ENCODE data around the gene TCTN1.
"Not testable (repeated sequence)": the region's sequence is repeated elsewhere in the genome, so short reads cannot be mapped to it uniquely, and the experiment has no call there.

The TCTN1 gene

GRCh38 chr12:110640275-110641025 lies 26.5 kb downstream of the TCTN1 start:
- DNase-seq = no peak

GRCh38 chr12:110641521-110641920 lies 27.6 kb downstream of the TCTN1 start:
- DNase-seq = no peak

GRCh38 chr12:110647631-110648040 lies 33.7 kb downstream of the TCTN1 start:
- no peak for DNase-seq

- DNase-seq = no peak
Measured at GRCh38 chr12:110649341-110649847, 35.5 kb downstream of the TCTN1 start.

- not testable (repeated sequence) for DNase-seq
Measured at GRCh38 chr12:110654238-110654637, 40.3 kb downstream of the TCTN1 start.

- no peak for DNase-seq
Measured at GRCh38 chr12:110656071-110656655, 42.2 kb downstream of the TCTN1 start.

DNA sequence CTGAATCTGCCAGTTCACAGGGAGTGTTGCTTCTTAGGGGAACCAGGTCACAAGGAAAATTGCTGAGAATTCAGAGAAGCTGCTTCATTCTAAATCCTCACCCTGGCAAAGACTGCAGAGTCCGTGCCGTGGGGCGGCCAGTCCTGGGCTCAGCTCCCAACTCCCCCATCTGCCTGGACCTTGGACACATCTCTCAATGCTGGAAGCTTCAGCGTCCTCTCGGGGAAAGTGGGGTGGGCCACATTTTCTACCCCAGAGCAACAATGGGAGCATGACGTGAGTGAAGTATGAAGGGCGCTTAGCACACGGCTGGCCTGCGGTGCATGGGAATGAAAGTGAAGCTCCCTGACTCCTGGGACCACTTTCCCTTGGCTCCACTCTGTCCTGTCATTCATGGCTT lies 43.8 kb downstream of the TCTN1 start:
- no peak for DNase-seq

DNA sequence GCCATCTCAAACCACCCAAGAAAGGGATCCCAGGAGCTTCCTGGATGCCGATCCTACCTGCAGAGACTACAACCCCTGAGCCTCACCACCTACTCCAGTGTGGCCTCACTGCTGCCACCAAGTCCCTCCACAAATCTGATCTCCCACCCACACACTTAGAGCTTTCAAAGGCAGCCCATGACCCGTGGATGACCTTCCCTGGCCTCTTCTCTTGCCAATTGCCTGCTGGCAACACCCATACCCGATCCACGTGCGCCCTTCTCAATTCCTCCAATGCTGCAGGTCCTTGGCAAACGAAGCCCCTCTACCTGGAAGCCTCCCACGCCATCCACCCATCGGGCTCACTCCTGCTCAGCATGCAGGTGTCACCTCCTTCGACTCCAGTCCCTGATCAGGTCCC lies 44.3 kb downstream of the TCTN1 start:
- DNase-seq = no peak

DNA sequence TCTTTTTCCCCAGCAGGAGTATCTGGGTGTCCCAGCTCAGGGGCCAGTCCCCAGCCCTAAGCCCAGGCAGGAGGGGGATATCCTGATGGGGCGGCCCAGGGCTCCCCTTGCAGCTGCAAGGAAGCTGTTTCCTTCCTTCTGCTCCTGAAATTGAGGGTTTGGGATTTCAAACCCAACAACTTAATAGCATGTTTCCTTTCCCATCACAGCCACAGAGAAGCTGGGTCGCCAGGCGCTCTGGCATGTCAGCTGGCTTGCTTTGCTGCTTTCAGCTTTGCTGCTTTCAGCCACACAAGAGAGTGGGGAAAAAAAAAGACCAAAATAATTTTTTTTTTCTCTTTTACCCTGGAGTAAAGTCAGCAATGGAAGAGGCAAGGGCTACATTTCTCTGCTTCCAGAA lies 44.9 kb downstream of the TCTN1 start:
- no peak for DNase-seq

DNA sequence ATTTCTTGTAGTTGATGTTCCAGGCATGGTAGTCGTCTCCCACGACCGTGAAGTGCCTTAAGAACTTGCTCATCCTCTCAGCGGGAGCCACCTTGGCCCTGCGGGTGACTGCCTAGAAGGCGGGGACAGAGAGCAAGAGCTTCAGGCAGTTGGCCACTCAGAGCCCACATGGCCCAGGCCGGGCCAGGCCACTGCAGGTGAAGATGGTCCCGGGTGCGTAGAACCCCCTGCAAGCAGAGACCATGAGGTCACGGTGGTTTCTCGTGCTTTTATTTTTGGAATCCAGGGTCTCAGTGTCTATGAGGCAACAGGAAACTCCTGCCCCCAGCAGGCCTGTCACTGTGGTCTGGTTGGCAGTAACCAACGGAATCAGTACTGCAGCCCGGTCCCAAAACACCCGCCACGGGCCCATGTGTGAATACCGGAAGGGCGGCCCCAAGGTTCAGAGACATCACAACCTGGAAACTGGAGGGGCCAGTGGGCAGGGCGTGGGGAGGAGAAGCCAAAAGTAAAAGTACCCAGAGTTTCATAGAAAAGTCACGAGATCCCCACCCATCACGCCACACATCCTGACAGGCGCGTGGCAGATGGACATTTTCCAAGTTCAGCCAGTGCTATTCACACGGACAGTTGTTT lies 47.5 kb downstream of the TCTN1 start:
- DNase-seq = peak; percentile 9

- DNase-seq = no peak
Measured at GRCh38 chr12:110666892-110667291, 53.0 kb downstream of the TCTN1 start.

DNA sequence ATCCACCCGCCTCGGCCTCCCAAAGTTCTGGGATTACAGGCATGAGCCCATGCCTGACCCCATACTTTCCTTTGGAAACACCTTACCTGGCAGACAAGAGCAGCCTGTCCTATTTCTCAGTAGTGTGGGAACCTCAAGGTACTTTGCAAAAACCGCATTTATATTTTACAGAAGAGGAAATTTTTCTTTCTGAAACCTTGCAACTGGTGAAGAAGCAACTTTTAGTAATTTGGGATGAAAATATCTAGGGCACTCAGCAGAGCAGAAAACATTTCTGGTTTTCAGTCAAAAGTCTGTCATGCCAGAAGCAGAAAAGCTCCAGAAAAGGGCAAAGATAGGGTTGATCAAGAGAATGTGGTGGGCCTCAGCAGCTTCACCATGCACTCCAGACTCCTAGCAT lies 53.7 kb downstream of the TCTN1 start:
- no peak for DNase-seq

DNA sequence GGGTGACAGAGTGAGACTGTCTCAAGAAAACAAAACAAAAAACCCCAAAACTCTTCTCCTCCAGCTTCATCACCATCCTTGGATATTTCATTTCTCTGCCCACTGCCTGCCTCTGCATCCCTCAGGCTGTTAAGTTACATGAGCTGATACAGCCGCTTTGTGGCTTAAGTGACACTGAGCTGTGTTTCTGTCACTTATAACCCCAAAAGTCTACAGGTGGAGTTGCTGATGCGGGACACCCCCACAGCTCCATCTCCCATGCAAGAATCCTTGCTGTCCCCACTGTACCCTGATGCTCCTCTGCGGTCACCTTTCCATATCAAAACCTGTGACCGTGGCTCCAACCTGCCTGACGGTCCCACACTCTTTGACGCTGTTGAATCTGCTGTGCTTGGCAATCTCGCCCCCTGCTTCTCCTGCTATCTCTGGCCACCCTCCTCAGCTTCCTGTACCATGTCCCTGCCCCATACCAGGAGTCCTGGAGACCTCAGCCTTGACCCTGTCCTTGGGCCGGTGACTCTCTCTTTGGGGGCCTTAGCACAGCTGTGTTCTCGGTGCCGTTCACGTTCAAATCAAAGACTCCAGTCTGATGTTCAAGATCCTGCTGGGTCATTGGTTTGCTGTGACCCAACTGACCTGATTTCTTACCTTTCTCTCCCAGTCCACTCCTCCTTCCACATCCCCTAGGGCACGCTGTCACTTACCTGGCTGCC lies 54.7 kb downstream of the TCTN1 start:
- DNase-seq = no peak

DNA sequence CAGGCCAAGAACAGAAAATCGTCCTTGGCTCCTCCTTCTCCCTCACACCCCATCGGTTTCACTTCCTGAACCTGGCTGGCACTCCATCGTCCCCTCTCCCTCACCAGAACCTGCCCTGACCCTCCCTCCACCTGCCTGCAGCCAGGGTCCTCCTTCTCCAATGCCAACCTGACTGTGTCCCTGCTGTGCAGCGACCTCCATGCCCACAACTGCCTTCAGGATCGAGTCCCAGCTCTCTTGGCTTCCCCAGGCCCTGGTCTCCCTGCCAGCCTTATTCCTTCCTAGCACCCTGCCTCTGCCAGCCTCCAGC lies 55.2 kb downstream of the TCTN1 start:
- DNase-seq = no peak

DNA sequence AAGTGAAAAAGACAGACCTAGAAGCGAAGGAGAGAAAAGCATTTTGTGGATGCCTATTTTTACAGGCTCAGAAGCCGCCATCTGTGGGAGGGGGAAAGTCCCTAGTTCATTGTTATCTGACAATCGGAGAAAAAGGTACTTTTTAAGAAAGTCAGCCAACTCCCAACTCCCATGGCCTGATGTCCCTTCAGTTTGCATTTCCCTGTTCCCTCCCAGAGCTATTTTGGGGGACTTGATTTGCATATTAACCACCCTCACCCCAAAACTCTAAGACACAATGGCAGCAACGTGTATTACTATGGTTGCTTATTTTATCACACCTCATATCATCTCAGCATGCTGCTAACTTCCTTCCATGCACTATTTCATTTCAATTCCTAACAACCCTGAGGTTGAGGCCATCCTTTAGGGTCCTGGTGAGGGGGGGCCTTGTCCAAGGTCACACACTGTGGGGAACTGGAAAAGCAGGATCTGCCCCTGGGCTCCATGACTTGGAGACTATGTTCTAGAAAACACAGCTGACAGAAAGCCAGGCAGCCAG lies 56.3 kb downstream of the TCTN1 start:
- DNase-seq = no peak

DNA sequence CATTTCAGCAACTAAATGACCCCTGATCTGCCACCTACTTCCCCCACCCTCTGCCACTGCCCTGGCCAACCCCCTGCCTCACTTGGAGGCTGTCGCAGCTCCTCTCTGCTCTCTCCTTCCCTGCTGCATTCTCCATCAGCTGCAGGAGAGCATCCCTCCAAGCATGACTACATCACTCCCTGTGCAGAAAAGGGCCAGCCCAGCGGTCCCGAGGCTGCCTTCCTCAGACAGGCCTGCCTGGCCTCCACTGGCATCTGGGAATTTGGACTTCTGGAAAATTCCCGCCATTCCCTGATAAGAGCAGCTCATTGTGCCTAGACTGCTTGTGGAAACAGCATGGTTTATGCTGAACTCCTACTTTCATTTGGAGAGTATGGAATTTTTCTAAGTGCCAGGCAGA lies 62.2 kb downstream of the TCTN1 start:
- DNase-seq = no peak

GRCh38 chr12:110677206-110677911 lies 63.4 kb downstream of the TCTN1 start:
- DNase-seq = peak; percentile 56

DNA sequence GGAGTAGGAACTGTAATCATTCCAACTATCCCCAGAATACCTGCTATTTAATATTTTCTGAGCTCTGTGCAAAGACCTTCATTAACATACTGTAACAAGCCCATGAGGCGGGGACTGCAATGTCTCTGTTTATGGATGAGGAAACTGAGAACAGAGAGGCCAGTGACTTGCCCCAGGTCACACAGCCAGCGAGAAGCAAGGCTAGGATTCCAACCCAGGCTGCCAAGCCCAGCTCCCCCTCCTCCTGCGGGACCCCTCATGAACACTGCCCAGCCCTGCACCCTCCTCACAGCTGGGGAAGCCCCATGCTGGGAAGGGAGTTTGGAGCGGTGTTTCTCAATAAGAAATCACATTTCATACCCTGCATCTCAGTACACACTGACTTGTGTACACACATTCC lies 64.1 kb downstream of the TCTN1 start:
- no peak for DNase-seq

- DNase-seq = no peak
Measured at GRCh38 chr12:110679201-110679600, 65.3 kb downstream of the TCTN1 start.

DNA sequence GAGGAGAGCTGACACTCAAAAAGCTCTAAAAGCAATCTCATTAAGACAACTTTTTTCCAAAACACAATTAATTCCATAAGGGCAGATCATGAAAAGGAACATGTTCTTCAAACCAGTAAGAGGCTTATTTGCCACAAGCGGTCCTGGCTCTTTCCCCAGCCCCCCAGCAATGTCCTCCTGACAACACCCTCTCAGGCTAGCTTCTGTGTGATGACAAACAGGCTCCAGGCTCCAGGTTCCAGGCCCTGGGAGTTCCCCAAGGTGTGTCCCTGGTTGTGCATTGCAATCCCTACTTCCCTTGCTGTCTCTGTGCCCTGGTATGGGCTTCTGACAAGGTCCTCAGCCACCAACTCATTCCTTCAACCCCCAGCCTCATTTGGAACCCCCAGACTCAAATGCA lies 66.1 kb downstream of the TCTN1 start:
- no peak for DNase-seq

GRCh38 chr12:110683888-110684287 lies 70.0 kb downstream of the TCTN1 start:
- no peak for DNase-seq

- DNase-seq = no peak
Measured at GRCh38 chr12:110684312-110684836, 70.4 kb downstream of the TCTN1 start.

All from GF-D8 (cell line).